Measurements from ENCODE around the gene BRD1.

Gene BRD1

GRCh38 chr22:49848690-49849160 lies 21.1 kb upstream of the BRD1 start:
- TF ChIP-seq POLR2AphosphoS5 (IDR thresholded peaks at IDR 0.05; ENCODE audit: low read depth, low read length) (no peak), SIN3A (IDR thresholded peaks at IDR 0.05; ENCODE audit: borderline replicate concordance, insufficient read depth, low read length) (no peak), TAF1 (IDR thresholded peaks at IDR 0.05; ENCODE audit: borderline replicate concordance, insufficient read depth, low read length) (no peak), FOXP2 (optimal IDR thresholded peaks at IDR 0.05; ENCODE audit: borderline replicate concordance, extremely low read depth, extremely low read length, insufficient read depth) (no peak)
- TF ChIP-seq, protein P1, sequence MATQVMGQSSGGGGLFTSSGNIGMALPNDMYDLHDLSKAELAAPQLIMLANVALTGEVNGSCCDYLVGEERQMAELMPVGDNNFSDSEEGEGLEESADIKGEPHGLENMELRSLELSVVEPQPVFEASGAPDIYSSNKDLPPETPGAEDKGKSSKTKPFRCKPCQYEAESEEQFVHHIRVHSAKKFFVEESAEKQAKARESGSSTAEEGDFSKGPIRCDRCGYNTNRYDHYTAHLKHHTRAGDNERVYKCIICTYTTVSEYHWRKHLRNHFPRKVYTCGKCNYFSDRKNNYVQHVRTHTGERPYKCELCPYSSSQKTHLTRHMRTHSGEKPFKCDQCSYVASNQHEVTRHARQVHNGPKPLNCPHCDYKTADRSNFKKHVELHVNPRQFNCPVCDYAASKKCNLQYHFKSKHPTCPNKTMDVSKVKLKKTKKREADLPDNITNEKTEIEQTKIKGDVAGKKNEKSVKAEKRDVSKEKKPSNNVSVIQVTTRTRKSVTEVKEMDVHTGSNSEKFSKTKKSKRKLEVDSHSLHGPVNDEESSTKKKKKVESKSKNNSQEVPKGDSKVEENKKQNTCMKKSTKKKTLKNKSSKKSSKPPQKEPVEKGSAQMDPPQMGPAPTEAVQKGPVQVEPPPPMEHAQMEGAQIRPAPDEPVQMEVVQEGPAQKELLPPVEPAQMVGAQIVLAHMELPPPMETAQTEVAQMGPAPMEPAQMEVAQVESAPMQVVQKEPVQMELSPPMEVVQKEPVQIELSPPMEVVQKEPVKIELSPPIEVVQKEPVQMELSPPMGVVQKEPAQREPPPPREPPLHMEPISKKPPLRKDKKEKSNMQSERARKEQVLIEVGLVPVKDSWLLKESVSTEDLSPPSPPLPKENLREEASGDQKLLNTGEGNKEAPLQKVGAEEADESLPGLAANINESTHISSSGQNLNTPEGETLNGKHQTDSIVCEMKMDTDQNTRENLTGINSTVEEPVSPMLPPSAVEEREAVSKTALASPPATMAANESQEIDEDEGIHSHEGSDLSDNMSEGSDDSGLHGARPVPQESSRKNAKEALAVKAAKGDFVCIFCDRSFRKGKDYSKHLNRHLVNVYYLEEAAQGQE (IDR thresholded peaks at IDR 0.05; ENCODE audit: insufficient read depth in 1 of 2, low read depth in 2 of 2, low read length in 2 of 2): no peak

- TF ChIP-seq POLR2AphosphoS5 (IDR thresholded peaks at IDR 0.05; ENCODE audit: low read depth, low read length) (no peak), TAF1 (IDR thresholded peaks at IDR 0.05; ENCODE audit: borderline replicate concordance, insufficient read depth, low read length) (no peak), SIN3A (IDR thresholded peaks at IDR 0.05; ENCODE audit: borderline replicate concordance, insufficient read depth, low read length) (no peak), FOXP2 (optimal IDR thresholded peaks at IDR 0.05; ENCODE audit: borderline replicate concordance, extremely low read depth, extremely low read length, insufficient read depth) (no peak)
- TF ChIP-seq, protein P1 (IDR thresholded peaks at IDR 0.05; ENCODE audit: insufficient read depth in 1 of 2, low read depth in 2 of 2, low read length in 2 of 2): no peak
Measured at GRCh38 chr22:49847751-49848689, 20.3 kb upstream of the BRD1 start.

GRCh38 chr22:49845666-49846459 lies 18.2 kb upstream of the BRD1 start:
- TF ChIP-seq POLR2AphosphoS5 (IDR thresholded peaks at IDR 0.05; ENCODE audit: low read depth, low read length): no peak
- TF ChIP-seq, protein P1 (IDR thresholded peaks at IDR 0.05; ENCODE audit: insufficient read depth in 1 of 2, low read depth in 2 of 2, low read length in 2 of 2): no peak
- TF ChIP-seq TAF1 (IDR thresholded peaks at IDR 0.05; ENCODE audit: borderline replicate concordance, insufficient read depth, low read length): no peak

GRCh38 chr22:49845241-49845640 lies 17.6 kb upstream of the BRD1 start:
- TF ChIP-seq, protein P1 (IDR thresholded peaks at IDR 0.05; ENCODE audit: insufficient read depth in 1 of 2, low read depth in 2 of 2, low read length in 2 of 2): no peak
- no peak for TF ChIP-seq SIN3A (IDR thresholded peaks at IDR 0.05; ENCODE audit: borderline replicate concordance, insufficient read depth, low read length)
- TF ChIP-seq POLR2AphosphoS5 (IDR thresholded peaks at IDR 0.05; ENCODE audit: low read depth, low read length): no peak
- no peak for TF ChIP-seq FOXP2 (optimal IDR thresholded peaks at IDR 0.05; ENCODE audit: borderline replicate concordance, extremely low read depth, extremely low read length, insufficient read depth)
- no peak for TF ChIP-seq TAF1 (IDR thresholded peaks at IDR 0.05; ENCODE audit: borderline replicate concordance, insufficient read depth, low read length)
